ENCODE data around the gene CTSO. TPM values are rescaled to one million over a fixed set of nuclear protein-coding genes. Genes with fewer than 3 reads are reported as not detected.

The CTSO gene
- total and polyA plus RNA-seq, 2 donors (not counting 3 experiments of a cell fraction or from before 2014, with no cell fraction given) = 7.9 to 8.5 TPM

DNA sequence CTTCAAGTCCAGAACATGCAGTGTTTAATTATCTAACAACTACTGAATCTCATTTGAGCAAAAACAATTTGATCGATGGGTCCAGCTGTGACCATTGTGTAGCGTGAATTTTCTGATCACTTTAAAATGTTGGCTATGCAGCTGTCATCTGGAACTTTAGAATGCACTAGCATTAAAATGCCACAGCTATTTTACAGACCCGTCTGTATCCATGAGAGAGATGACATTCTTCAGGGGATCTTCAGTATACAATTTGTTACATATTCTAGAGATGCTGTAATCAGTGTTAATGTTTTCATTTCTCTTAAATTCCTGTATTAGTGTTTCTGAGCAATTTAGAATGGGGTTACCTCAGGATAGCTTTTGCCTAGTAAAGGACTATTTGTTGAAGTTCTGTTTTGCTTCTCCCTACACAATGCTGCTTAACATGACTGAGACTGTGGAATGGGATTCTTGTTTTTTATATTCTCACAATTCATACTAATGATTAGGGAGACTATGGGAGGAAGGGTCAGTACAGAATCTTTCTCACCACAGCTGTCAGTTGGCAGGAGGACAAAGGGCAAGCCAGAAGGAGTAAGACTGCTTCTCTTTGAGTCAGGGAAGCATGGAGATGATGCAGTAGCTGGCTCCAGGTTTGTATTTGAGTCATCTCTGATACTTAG, 13.2 kb upstream of the CTSO start:
- BruUV-seq (replicated peaks) = no TSS peak

More for the DNA sequence above, 13.2 kb upstream of the CTSO start:
- intact Hi-C loops (cut with micrococcal nuclease) (no loop called here), dilution Hi-C loops (cut with MboI; ENCODE audit: extremely low pct_ligation_motif_present, low sequenced_read_pairs) (no loop called here)
- Histone ChIP-seq H3K4me3 (replicated peaks in 1 of 3; ENCODE audit: insufficient read depth in 1 of 3, low read depth in 1 of 3, low read length in 3 of 3) (no peak overlapping the region), H3K79me2 (ENCODE audit: control insufficient read depth, insufficient read depth, low read length) (no peaks in the 10 kb centered on the region), H4K20me1 (replicated peaks; ENCODE audit: control insufficient read depth, extremely low read depth, insufficient read depth, low read length) (no peaks in the 10 kb centered on the region), H3K4me1 (ENCODE audit: control insufficient read depth, extremely low read depth, insufficient read depth, low read length) (no peaks in the 10 kb centered on the region), H3K27me3 (ENCODE audit: control insufficient read depth in 2 of 2, insufficient read depth in 2 of 2, low read length in 2 of 2) (peaks cover 0 to 4% of the 10 kb centered on the region in 2 experiments), H3K4me2 (ENCODE audit: insufficient read depth, low read length) (no peak overlapping the region), H3K9ac (replicated peaks; ENCODE audit: extremely low read depth, insufficient read depth, low read length) (no peak overlapping the region), H2AFZ (ENCODE audit: low read depth, low read length) (no peak overlapping the region), H3K9me3 (replicated peaks; ENCODE audit: control insufficient read depth, insufficient read depth, low read length) (no peaks in the 10 kb centered on the region), H3K27ac (ENCODE audit: insufficient read depth, low read depth, low read length) (no peak overlapping the region), H3K36me3 (ENCODE audit: control insufficient read depth in 2 of 2, extremely low read depth in 1 of 2, insufficient read depth in 2 of 2, low read length in 2 of 2) (no peaks in the 10 kb centered on the region), H3K9me1 (replicated peaks; ENCODE audit: control insufficient read depth, extremely low read depth, insufficient read depth, low read length) (no peaks in the 10 kb centered on the region)
- POLR2A ChIA-PET = no interaction called here
- TF ChIP-seq FOS (IDR thresholded peaks at IDR 0.05; ENCODE audit: borderline replicate concordance, insufficient read depth, low read length) (no peak), EZH2 (IDR thresholded peaks at IDR 0.05; ENCODE audit: borderline replicate concordance, low read depth, low read length, severe bottlenecking) (no peak), POLR2AphosphoS5 (IDR thresholded peaks at IDR 0.05; ENCODE audit: insufficient read depth, low read depth, low read length) (no peak), MYC (IDR thresholded peaks at IDR 0.05; ENCODE audit: low read depth, low read length) (no peak), POLR2A (IDR thresholded peaks at IDR 0.05; ENCODE audit: low read depth, low read length) (no peak), GATA2 (IDR thresholded peaks at IDR 0.05; ENCODE audit: insufficient read depth, insufficient read length, low read depth, low read length) (no peak), JUN (IDR thresholded peaks at IDR 0.05; ENCODE audit: borderline replicate concordance, insufficient read depth, insufficient read length, low read depth) (no peak)
- TF ChIP-seq, protein P1, sequence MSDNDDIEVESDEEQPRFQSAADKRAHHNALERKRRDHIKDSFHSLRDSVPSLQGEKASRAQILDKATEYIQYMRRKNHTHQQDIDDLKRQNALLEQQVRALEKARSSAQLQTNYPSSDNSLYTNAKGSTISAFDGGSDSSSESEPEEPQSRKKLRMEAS (IDR thresholded peaks at IDR 0.05; ENCODE audit: insufficient read depth, insufficient read length) = no peak
- TF ChIP-seq, protein P2, sequence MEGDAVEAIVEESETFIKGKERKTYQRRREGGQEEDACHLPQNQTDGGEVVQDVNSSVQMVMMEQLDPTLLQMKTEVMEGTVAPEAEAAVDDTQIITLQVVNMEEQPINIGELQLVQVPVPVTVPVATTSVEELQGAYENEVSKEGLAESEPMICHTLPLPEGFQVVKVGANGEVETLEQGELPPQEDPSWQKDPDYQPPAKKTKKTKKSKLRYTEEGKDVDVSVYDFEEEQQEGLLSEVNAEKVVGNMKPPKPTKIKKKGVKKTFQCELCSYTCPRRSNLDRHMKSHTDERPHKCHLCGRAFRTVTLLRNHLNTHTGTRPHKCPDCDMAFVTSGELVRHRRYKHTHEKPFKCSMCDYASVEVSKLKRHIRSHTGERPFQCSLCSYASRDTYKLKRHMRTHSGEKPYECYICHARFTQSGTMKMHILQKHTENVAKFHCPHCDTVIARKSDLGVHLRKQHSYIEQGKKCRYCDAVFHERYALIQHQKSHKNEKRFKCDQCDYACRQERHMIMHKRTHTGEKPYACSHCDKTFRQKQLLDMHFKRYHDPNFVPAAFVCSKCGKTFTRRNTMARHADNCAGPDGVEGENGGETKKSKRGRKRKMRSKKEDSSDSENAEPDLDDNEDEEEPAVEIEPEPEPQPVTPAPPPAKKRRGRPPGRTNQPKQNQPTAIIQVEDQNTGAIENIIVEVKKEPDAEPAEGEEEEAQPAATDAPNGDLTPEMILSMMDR (IDR thresholded peaks at IDR 0.05; ENCODE audit: extremely low read depth in 1 of 2, insufficient read depth in 1 of 2, low read depth in 1 of 2, low read length in 2 of 2) = no peak
- DNase-seq (ENCODE audit: low read depth, low spot score) = no peak
- CTCF ChIA-PET = interaction anchor here (1.4 to 1.8 kb wide), 2 partner anchors 10 to 563 kb away, joined by 3 to 5 read pairs; no protein-coding TSS in a partner anchor
- FAIRE-seq = no peak

Data from endothelial cell of umbilical vein (primary cell).